CD4-positive, alpha-beta T cell treated with Interleukin-15 for 1 hour (primary cell): ENCODE results near the gene CCDC152.

Source experiments
- DNase-seq: peaks from one replicate; pipeline ENCODE4 v3.0.0-alpha.2; 2020

Gene CCDC152

DNA sequence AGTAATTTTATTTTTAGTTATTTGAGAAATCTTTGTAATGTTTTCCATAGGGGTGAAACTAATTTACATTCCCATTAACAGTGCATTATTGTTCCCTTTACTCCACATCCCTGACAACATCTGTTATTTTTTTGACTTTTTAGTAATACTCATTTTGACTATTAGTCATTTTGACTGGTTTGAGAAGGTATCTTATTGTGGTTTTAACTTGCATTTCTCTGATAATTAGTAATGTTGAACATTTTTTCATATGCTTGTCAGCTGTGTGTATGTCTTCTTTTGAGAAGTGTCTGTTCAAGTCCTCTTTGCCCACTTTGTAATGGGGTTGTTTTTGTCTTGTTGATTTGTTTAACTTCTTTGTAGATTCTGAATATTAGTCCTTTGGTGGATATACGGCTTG is 27.5 kb downstream of the CCDC152 start:
- no peak for DNase-seq

DNA sequence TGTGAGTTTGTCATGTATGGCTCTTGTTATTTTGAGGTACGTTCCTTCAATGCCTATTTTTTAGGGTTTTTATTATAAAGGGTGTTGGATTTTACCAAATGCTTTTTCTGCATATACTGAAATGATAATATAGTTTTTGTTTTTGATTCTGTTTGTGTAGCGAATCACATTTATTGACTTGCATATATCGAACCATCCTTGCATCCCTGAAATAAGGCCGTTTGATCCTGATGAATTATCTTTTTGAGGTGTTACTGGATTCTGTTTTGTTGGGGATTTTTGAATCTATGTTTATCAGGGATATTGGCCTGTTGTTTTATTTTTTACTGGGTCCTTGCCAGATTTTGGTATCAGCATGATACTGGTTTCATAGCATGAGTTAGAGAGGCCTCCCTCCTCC is 29.1 kb downstream of the CCDC152 start:
- DNase-seq = no peak

DNA sequence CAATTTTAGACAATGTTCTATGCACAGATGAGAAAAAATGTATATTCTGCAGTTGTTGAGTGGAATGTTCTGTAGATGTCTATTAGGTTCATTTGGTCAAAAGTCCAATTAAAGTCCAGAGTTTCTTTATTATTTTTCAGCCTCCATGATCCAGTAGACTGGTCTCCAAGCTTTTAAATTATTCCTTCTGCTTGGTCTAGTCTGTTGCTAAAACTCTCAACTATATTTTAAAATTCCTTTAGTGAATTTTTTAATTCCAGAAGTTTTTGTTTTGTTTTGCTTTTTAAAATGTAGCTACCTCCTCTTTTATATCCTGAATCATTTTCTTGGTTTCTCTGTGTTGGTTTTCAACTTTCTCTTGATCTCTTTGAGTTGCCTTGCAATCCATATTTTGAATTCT is 30.5 kb downstream of the CCDC152 start:
- DNase-seq = no peak

DNA sequence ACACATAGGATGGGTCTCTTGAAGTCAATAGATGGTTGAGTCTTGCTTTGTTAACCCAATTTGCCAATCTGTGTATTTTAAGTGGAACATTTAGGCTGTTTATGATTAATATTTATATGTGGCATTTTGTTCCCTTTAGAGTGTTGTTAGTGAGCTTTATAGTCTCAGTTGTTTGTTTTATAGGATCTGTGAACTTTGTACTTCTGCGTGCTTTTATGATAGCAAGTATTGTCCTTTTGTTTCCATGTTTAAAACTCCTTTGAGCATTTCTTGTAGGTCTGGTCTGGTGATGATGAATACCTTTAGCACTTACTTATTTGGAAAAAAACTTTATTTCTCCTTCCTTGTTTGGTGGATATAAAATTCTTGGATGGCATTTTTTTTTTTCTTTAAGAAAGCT is 31.2 kb downstream of the CCDC152 start:
- DNase-seq = no peak

DNA sequence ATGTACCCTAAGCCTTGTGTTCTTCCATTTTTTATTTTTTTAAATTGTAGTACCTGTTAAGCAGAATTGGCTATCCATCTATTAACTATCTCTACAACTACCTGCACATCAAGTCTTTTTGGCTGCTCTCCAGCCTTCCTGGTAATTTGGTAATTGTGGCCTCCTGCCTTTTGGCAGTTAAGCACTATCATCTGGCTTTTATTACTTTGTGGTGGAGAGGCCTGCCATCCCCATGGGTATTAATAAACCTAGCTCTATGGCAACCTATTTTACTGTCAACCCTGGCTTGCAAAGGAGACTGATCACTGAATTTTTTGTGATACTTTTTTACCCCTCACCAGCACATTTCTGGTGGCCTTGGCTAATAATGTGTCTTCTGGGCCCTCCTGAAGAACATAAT is 34.5 kb downstream of the CCDC152 start:
- no peak for DNase-seq

DNA sequence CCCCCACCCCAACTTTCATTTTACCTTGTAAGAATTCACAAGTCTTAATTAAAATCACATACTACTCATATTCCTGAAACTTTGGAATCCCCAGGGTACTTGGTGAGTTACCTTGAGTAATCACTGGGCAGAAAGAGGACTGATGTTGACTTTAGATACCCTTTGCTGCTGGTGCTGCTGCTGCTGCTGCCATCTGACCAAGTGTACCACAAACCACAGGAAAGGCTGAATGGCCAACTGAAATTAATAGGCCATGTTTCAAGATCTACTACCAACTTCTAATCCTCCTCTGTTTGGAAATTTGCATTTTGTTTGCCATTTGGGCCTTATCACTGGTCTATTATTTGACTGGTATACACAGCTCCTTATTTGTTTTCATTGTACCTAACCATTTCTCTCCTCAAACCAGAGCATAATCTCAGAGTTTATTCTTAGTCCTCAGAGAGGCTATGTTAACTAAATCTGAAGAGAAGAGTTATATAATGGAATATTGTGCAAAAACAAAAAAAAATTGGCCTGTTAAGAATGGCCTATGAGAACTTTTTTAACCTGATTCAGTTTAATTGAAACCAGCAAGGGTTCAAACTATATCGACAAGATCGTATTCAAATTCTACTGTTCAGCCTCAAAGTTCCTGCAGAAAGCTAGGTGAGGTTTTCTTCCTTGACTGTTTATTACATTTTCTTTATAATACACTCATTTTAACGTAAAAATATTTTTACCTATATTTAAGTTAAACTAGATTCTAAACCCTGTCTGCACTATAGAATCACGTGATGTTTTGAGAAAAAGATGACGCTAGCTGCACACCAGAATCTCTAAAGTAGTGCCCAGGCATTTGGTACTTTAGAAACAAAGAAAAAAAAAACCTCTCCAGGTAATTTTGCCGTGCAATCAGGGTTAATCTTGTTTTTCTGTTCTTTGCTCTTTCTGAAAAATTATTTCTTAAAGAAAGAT is 41.9 kb downstream of the CCDC152 start:
- no peak for DNase-seq

DNA sequence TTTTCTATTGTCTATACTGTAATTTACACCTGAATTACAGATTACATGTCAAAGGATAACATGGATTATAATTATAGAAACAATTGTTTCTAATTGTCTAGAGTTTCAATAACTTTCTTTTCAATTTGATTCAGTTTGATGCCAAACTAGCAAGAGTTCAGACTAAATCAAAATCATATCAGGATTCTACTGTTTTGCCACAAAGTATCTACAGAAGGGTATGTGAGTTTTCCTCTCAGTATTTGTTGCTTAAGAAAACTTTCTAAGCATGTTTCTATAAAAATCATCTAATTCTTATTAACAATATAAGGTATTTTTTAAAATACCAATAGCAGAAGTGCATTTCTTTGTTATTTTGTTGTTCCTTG is 42.6 kb downstream of the CCDC152 start:
- no peak for DNase-seq

DNA sequence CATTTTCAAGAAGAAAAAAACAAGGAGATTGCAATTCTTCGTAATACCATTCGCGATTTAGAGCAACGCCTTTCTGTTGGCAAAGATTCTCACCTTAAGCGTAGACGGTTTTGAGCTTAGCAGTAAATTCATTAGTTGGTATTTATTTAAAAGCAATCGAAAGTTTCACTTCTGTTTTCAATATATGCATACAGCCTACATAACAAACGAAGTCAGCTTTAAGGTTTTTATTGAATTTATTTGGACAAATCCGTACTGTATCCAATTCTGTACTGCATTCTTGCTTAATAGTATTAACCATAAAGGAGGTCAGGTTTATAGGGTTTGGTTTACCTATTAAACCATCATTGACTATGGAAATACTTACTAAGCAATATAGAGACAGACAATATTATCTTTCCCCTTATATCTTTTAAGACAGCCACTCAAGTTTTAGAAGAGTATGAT is 43.1 kb downstream of the CCDC152 start:
- DNase-seq = no peak

DNA sequence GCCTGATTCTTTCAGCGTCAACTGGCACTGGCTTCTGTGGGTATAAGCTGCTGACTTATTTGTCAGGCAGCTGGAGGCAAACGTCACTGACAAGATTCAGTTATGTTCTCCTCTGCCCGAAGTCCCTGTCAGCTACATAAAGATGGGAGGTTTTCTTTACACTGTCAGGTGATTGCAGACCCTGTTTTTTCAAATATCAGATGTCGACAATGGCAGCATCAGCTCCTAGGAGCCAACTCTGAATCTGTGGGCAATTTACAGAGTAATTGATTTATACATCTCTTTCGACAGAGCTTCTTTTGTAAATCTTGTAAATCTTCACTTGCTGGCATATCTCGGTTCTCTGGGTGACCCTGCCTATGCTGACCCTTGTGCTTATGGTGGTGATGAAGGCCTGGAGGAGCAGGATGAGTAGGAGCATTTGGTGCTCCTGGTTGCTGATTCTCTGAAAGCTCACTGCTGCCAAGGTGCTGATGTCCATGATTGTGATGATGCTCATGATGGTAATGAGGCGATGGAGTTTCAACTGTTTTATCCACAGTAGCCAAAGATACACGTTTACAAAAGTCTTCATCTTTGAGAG is 44.2 kb downstream of the CCDC152 start:
- no peak for DNase-seq

DNA sequence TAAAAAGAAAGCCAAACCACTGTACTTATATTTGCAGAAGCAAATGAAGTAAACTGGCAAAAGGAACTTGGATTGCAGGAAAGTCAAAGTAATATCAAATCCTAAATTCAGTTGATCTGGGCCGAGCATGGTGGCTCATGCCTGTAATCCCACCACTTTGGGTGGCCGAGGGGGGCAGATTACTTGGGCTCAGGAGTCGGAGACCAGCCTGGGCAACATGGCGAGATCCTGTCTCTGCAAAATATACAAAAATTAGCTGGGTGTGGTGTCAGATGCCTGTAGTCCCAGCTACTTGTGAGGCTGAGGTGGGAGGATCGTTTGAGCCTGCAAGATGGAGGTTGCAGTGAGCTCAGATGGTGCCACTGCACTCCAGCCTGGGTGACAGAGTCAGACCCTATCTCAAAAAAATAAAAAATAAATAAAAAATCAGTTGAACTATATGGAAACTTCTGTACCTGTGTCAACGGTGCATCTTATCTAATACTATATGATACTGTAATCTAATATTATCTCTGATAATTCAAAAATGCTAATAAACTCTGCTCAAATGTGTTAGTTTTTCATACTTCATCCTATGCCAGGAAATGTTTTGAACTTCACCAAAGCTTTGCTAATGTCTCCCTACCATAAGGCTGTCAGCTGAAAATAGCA is 45.0 kb downstream of the CCDC152 start:
- no peak for DNase-seq

DNA sequence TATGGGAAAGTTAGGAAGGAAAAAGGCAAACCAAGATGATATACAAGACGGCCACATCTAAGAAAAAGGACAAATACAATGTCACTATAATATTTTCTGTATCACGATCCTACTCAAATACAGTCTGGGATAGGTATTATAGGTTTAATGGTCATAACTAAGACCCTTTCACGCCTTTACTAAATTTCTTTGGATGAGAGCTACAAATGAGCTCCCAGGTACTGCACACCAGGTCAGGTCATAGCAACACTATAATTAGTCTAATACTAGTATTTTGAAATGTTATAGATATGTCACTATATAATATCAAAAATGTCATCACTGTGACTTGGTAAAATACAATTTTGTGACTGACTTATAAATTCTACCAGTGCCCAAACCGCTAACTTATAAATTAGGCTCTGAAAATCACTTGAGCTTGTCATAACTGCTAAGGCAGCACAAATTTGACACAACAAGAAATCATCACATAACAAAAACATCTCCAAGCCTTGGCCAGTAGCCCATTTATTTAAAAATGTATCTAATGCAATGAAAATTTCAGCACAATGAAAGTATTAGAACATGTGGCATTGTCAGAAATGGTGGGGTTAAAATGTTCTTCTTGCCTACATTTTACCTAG is 48.2 kb downstream of the CCDC152 start:
- DNase-seq = no peak

DNA sequence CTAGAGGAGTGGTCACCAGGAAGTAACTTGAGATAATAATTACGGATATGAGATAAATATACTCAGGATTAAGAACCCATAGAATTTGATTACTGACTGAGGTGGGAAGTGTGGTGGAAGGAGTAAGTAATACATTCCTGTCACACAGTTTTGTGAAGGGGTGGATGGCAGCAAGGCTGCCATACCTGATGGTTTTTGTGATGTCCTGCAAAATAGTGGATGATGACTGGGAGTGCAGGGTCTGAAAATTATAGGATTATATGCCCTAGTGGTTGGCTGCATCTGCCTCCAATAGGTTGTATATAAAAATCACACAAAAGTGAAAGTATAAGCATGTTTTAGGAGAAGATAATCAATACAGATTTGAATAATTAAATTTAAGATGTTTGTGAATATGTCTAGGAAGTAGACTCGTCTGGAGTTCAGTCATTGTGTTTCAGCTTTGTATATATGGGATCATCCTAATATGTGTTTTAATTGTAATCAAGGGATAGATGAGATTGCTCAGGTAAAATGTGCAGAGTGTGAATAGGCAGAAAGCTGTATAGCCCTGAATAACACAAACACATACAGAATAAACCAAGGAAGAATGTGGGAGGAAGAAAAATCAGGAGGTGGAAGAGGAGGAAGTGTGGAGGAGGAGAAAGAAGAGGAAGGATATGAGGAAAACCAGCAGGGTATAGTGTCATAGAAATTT is 49.5 kb downstream of the CCDC152 start:
- no peak for DNase-seq

DNA sequence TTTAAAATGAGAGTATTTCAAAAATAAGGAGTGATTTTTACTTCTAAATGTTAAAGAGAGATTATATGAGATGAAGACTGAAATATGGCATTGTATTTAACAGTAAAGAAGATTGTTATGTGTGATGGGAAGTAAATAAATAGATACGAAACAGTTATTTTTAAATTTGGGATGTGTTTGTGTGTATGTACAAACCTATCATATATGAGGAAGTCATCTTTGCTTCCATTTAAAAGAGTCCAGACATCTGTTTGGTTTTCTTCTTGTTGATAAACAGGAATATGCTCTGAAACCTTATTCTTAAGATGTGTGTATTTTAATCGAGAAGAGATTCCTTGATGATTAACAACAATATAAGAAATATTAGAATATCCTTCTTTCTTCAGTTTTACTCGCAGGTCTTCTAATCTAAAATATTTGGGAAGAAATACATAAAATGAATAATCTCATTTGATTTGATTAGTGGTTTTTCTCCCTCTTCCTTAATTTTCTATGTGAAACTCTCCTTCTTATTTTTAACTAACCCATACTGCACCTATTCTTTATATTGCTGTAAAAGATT is 50.2 kb downstream of the CCDC152 start:
- no peak for DNase-seq

DNA sequence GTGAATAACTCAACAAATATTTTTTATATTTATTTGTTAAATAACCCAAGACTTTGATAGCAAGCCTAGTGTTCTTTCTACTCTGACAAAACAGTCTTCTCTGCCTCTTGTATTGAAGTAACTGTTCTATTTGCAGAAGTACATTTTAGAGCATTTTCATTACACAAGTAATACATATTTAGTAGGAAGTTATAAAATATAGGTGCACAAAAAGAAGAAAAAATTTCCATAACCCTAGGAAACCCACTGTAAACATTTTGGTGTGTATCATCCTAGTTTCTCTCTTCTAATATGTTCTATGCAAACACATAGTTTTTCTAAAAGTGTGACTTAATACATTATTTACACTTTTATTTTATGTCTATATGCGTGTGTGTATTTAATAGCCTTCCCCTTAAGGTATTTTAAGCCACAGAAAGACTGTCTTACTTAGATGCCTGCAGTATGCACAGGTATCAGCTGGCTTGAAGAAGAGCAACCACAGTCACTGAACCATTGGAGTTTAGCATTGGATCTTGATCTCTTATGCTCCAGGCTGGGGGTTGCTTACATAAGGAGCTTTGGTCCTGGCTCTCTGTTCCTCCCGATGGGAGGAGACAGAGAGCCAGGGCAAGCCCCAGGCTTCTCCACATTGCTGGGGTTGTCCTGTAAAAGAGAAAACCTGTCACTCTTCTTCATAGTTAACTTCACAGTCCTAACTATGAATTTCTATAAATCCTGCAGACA is 51.3 kb downstream of the CCDC152 start:
- DNase-seq = no peak

DNA sequence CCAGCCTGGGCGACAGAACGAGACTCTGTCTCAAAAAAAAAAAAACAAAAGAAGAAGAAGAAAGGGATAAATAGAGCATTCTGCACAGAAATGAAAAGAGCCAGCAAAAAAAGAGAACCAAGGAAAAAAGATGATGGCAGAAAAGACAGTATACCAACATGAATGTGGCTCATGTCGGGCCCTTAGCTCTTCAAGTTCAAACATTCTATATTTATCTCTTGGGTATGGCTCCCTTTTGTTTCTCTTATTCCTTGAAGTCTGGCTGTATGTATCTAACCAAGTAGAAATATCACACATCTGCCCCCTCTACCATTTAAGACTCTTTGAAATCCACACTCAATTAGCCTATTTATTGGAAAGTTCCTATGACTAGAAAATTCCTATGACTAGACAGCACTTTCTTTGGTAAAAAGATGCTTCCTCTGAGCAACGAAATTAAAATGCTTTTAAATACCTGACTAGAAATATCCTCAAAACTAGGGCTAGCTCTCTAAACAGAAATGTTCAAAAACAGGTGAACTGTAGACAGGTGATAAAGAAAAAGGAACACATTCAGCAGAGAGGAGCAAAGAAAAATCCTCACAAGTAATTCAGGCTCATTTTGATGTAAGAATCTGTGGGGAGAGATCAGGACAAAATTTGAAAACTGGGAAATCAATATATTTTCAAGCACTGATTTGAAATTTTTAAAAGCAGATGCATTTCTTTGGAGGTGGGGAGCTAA is 52.4 kb downstream of the CCDC152 start:
- no peak for DNase-seq

DNA sequence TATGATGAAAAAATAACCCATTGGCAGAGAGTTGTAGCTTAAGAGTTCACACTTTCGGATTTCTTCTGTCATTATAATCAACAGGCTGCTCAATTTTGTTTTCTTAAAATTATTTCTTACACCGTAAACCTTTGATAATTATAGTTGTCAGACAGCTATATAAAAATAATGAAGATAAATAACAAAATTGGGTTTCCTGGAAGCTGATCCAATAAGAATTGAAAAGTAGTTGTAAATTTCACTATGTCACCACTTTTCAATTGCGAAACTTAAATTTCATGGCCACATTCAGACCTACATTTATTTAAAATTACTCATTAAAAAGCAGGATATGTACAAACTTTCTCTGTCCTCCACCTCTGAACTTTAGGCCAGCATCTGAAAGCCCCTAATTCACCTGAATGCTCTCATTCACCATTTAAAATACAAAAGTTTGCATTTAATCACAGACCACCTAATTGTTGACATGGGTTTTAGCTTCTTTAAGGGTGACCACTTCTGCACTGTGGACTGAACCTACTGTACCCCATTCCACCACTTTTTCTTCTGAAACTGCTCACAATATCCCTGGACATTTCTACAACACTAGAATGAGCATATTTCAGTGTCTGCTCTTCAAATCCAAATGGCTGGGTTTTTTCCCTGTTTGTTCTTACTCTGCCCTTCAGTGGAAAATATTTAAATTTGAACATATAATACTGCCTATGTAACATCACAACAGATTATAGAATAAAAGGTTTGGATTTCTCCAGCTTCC is 54.4 kb downstream of the CCDC152 start:
- DNase-seq = no peak

DNA sequence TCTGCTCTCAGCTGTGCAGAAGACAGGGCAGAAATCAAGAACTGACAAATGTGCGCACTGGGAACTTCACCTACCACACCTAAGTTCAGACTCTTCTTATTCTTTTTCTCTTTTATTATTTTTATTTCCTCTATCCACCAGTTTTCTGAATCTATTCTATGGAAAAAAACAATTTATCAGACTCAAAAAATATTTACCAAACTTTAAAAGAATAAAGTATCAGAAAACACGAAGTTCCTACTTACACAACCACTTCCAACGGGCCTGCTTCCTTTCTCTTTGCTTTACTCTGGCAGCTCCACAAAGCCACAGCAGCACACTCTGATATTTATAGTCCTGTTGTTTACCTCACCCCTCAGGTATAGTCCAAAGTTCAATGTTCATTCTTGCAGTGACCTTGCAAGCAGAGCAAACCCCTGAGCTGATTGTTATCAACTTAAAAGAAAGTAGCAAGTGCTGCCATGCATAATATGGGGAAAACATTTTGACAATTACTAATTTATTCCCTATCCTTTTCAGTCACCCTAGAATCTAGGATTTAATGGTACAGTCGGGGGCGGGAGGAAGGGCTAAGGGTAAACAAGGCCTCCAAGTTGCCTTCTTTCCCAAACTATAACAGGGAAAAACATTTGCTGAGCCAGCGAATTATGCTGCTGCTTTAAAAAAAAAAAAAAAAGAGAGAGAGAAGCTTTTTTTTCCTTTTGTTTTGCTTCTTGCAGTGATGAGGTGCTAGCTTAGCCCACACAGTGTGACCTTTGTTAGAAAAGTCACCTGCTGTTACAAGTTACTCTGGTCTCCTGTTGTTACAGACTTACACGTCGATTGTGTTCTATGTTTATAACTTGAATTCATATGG is 55.2 kb downstream of the CCDC152 start, which contains the start of gene SELENOP:
Gene SELENOP, minus strand, starts transcription at position 302 of the 856 bp plus-strand sequence. CDS start 3,539 bp downstream, outside the sequence.
- DNase-seq = no peak

DNA sequence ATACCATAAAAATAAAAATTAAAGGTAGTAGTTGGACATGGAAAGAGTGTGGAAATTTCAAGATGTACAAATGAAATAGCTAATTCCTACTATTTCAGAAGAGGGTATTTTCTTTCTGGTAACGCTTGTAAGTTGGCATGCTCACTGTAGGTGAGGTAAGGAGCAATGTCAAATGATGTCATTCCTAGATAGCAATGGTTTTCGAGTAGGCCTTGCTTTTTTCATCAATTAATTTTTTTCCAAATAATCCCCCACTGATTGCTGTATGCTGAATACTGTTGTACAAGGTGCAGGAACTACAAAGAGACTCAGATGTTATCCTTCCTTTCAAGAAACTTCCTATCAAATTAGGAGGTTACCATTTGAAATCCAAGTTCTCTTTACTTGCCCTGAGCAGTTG is 56.0 kb downstream of the CCDC152 start:
- no peak for DNase-seq

DNA sequence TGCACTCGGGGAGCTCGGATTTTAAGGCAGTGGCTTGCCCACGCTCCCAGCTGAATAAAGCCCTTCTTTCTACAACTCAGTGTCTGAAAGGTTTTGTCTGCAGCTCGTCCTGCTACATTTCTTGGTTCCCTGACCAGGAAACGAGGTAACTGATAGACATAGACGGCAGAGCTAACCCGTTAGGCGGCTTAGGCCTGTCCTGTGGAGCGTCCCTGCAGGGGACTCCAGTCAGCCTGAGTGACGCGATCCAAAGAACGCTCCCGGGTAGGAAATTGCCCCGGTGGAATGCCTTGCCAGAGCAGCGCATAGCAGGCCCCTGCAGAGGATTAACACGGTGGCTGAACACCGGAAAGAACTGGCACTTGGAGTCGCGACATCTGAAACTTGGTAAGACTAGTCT is 56.9 kb downstream of the CCDC152 start:
- DNase-seq = no peak
